Activated T-helper 1 cell treated with anti-CD3 and anti-CD28 coated beads, Interleukin-12 subunit alpha, Interleukin-12 subunit beta, Interleukin-2, Interleukin-4 antibody, amounts not matched to agents 30 ng/mL and 10 ng/mL and 1 ng/mL, durations not matched to agents 14 hours and 24 hours and 36 hours (primary cell): Measurements from ENCODE around the gene ZNF138. TPM values are rescaled to one million over a fixed set of nuclear protein-coding genes. Genes with fewer than 3 reads are reported as not detected.
A peak's percentile ranks its signal among the peaks of the same experiment; 100 is the strongest.

Experiments
- DNase-seq: peaks from one replicate; pipeline ENCODE4 v3.0.0; 2021; ENCODE audit warnings: low spot score
- H3K27ac Mint-ChIP-seq: one replicate; pipeline ENCODE4 v1.8.0; 2021; ENCODE audit warnings: mild to moderate bottlenecking, mixed read lengths
- H3K27me3 Mint-ChIP-seq: one replicate; pipeline ENCODE4 v1.8.0; 2022; ENCODE audit warnings: mild to moderate bottlenecking, moderate library complexity, mixed read lengths; ENCODE audit not compliant: insufficient read depth
- H3K36me3 Mint-ChIP-seq: one replicate; pipeline ENCODE4 v1.8.0; 2021; ENCODE audit warnings: low read depth, mixed read lengths
- H3K4me1 Mint-ChIP-seq: one replicate; pipeline ENCODE4 v1.8.0; 2021; ENCODE audit warnings: low read depth, mixed read lengths
- H3K4me3 Mint-ChIP-seq: one replicate; pipeline ENCODE4 v1.8.0; 2021; ENCODE audit warnings: mild to moderate bottlenecking, moderate library complexity, mixed read lengths
- H3K9me3 Mint-ChIP-seq: one replicate; pipeline ENCODE4 v1.8.0; 2021; ENCODE audit warnings: mixed read lengths
- intact Hi-C: fragments of 100-400 bp; cut with micrococcal nuclease; formaldehyde crosslinking; loops from one replicate; pipeline ENCODE4 v1.15.1; 2024
- total RNA-seq: library from RNA; stranded (reverse); gene quantifications from 2 replicates; pipeline ENCODE4 v1.2.3, GENCODE V29; 2022

ZNF138 gene
- total RNA-seq, 1 donor from 2014 or later: 7.7 TPM

DNA sequence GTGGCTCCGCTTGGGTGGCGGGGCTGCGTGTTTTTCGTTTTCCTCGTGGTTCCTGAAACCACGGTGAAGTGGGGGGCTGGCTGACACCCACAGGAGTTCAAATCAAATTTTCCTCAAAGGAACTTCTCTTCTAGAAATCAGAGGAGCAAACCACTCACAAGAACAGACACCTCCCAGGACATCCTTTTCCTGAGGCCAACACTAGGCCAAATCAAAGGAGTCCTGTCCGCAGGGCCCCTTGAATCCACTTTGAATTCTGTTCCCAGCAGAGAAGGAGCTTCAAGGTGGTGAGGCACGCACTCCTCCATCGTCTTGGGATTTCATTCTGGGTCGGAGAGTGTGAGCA, 78.9 kb downstream of the ZNF138 start:
- intact Hi-C loops: no loop called here
- H3K4me3 Mint-ChIP-seq: no peak overlapping the region
- H3K27me3 Mint-ChIP-seq: no peaks in the 10 kb centered on the region
- no peak overlapping the region for H3K27ac Mint-ChIP-seq
- peaks cover 37% of the 10 kb centered on the region for H3K9me3 Mint-ChIP-seq
- no peak for DNase-seq
- no peaks in the 10 kb centered on the region for H3K4me1 Mint-ChIP-seq
- no peaks in the 10 kb centered on the region for H3K36me3 Mint-ChIP-seq

GRCh38 chr7:64873517-64873916, 79.3 kb downstream of the ZNF138 start:
- no peak for DNase-seq

DNA sequence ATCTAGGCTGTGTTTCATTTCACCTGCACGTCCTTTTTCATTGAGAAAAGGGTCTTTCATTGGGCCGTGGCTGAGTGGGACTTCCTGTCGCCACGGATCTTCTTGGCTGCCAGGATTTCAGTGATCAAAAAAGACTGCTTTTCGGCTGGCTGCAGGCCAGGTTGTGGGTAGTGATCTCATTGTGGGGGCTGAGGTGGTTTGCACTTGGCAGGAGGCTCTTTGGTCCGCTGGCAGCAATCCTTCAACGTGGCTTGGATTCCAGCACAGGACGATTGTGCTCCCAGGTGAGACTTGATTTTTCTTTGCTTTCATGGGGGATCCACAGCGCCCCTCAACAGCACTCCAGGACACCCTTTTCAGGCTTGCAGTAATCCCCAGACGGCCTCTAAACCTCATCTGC, 79.9 kb downstream of the ZNF138 start:
- H3K36me3 Mint-ChIP-seq: peaks cover 2% of the 10 kb centered on the region
- no peaks in the 10 kb centered on the region for H3K27me3 Mint-ChIP-seq
- no peak for DNase-seq
- intact Hi-C loops: no loop called here
- H3K4me1 Mint-ChIP-seq: no peaks in the 10 kb centered on the region
- H3K4me3 Mint-ChIP-seq: no peak overlapping the region
- peaks cover 42% of the 10 kb centered on the region for H3K9me3 Mint-ChIP-seq
- no peak overlapping the region for H3K27ac Mint-ChIP-seq

More at GRCh38 chr7:64873517-64873916, 79.3 kb downstream of the ZNF138 start:
- H3K27ac Mint-ChIP-seq: no peak overlapping the region
- H3K27me3 Mint-ChIP-seq: no peaks in the 10 kb centered on the region
- no peak overlapping the region for H3K4me3 Mint-ChIP-seq
- intact Hi-C loops: no loop called here
- no peaks in the 10 kb centered on the region for H3K4me1 Mint-ChIP-seq
- no peaks in the 10 kb centered on the region for H3K36me3 Mint-ChIP-seq
- H3K9me3 Mint-ChIP-seq: peaks cover 38% of the 10 kb centered on the region

- Mint-ChIP-seq H3K4me3 (no peak overlapping the region), H3K27me3 (no peaks in the 10 kb centered on the region), H3K27ac (no peak overlapping the region), H3K36me3 (peaks cover 2% of the 10 kb centered on the region), H3K9me3 (peaks cover 47% of the 10 kb centered on the region), H3K4me1 (no peaks in the 10 kb centered on the region)
- intact Hi-C loops: no loop called here
- DNase-seq: no peak
Measured at GRCh38 chr7:64874562-64875250, 80.5 kb downstream of the ZNF138 start.

GRCh38 chr7:64875258-64875657, 81.0 kb downstream of the ZNF138 start:
- Mint-ChIP-seq H3K4me1 (no peaks in the 10 kb centered on the region), H3K27me3 (no peaks in the 10 kb centered on the region), H3K9me3 (peaks cover 44% of the 10 kb centered on the region), H3K4me3 (no peak overlapping the region), H3K36me3 (peaks cover 2% of the 10 kb centered on the region), H3K27ac (no peak overlapping the region)
- intact Hi-C loops: no loop called here
- no peak for DNase-seq

DNA sequence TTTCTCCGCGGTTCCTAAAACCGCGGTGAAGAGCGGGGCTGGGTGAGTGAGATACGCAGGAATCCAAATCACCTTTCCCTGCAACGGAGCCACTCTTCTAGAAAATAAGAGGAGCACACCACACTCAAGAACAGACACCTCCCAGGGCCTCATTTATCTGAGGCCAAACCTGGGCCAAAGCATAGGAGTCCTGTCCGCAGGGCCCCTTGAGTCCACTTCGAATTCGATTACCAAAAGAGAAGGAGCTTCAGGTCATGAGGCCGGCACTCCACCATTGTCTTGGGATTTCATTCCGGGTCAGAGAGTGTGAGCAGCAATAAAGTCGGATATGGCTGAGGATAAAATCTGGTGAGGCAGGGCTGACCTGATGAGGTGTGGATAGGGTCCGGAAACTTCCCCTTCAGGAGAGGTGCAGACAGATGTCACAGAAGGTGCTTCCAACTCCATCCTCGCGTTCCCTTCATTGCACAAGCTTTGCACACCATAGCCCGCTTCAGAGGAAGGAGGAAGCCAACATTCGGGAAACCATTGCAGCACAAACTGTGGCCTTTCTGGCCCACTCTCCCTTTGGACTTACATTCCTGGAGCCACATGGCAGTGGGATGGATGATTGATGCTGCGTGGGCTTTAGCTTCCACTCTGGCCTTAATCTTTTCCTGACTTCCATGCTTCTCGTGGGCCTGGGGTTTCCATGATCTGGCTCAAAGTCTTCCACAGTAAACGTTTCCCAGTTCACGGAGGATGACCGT, 81.6 kb downstream of the ZNF138 start:
- H3K27me3 Mint-ChIP-seq: no peaks in the 10 kb centered on the region
- no peak overlapping the region for H3K27ac Mint-ChIP-seq
- H3K4me1 Mint-ChIP-seq: no peaks in the 10 kb centered on the region
- intact Hi-C loops: no loop called here
- peaks cover 2% of the 10 kb centered on the region for H3K36me3 Mint-ChIP-seq
- no peak for DNase-seq
- no peak overlapping the region for H3K4me3 Mint-ChIP-seq
- H3K9me3 Mint-ChIP-seq: peaks cover 39% of the 10 kb centered on the region

- Mint-ChIP-seq H3K4me1 (no peaks in the 10 kb centered on the region), H3K27me3 (no peaks in the 10 kb centered on the region), H3K36me3 (peaks cover 2% of the 10 kb centered on the region), H3K9me3 (peaks cover 37% of the 10 kb centered on the region), H3K4me3 (peak overlapping the region; percentile 42), H3K27ac (no peak overlapping the region)
- intact Hi-C loops: no loop called here
- peak; percentile 31 for DNase-seq
Measured at GRCh38 chr7:64876792-64877713, 82.8 kb downstream of the ZNF138 start.

DNA sequence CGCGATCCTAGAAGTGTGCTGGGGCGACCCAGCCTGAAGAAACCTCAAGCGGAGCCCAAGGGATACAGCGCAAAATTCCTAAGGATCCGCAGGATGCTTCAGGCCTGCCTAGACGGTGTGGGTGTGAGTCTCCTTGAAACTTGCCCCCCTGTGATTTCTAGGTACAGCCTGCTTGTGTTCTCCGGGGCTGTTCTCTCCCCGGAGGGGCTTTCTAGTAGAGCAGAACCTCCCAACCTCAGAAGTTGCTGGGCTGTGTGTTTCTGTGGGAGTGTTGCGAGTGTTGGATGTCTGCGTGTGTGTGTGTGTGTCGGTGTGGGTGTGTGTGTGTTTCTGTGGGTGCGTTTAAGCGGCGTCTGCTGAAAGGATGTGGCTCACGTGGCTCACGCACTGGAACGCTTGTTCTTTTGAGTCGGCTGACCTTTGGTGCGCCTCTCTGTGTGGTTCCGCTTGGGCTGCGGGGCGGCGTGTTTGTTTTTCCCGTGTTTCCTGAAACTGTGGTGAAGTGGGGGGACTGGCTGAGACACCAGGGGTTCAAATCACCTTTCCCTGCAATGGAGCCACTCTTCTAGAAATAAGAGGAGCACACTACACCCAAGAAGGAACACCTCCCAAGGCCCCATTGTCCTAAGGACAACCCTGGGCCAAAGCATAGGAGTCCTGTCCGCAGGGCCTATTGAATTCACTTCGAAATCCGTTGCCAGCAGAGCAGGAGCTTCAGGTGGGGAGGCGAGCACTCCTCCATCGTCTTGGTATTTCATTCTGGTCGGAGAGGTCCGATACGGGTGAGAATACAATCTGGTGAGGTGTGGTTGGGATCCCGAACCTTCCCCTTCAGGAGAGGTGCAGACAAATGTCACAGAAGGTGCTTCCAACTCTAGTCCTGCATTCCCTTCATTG, 83.7 kb downstream of the ZNF138 start:
- peak overlapping the region; percentile 42 for H3K4me3 Mint-ChIP-seq
- no peaks in the 10 kb centered on the region for H3K4me1 Mint-ChIP-seq
- intact Hi-C loops: no loop called here
- peak overlapping the region; percentile 55 for H3K27ac Mint-ChIP-seq
- no peak for DNase-seq
- peaks cover 2% of the 10 kb centered on the region for H3K36me3 Mint-ChIP-seq
- peaks cover 3% of the 10 kb centered on the region for H3K27me3 Mint-ChIP-seq
- peaks cover 37% of the 10 kb centered on the region for H3K9me3 Mint-ChIP-seq

- H3K36me3 Mint-ChIP-seq: peaks cover 2% of the 10 kb centered on the region
- H3K4me3 Mint-ChIP-seq: no peak overlapping the region
- peaks cover 9% of the 10 kb centered on the region for H3K27me3 Mint-ChIP-seq
- no peak for DNase-seq
- H3K4me1 Mint-ChIP-seq: no peaks in the 10 kb centered on the region
- intact Hi-C loops: no loop called here
- H3K27ac Mint-ChIP-seq: no peak overlapping the region
- peaks cover 35% of the 10 kb centered on the region for H3K9me3 Mint-ChIP-seq
Measured at GRCh38 chr7:64878684-64879083, 84.5 kb downstream of the ZNF138 start.

GRCh38 chr7:64879086-64879730, 85.0 kb downstream of the ZNF138 start:
- intact Hi-C loops: no loop called here
- H3K36me3 Mint-ChIP-seq: peaks cover 2% of the 10 kb centered on the region
- no peak for DNase-seq
- H3K27me3 Mint-ChIP-seq: peaks cover 13% of the 10 kb centered on the region
- no peak overlapping the region for H3K4me3 Mint-ChIP-seq
- no peak overlapping the region for H3K27ac Mint-ChIP-seq
- H3K4me1 Mint-ChIP-seq: no peaks in the 10 kb centered on the region
- H3K9me3 Mint-ChIP-seq: peaks cover 34% of the 10 kb centered on the region

- H3K27ac Mint-ChIP-seq: no peak overlapping the region
- intact Hi-C loops: no loop called here
- no peak for DNase-seq
- H3K4me3 Mint-ChIP-seq: no peak overlapping the region
- H3K27me3 Mint-ChIP-seq: peaks cover 13% of the 10 kb centered on the region
- peaks cover 2% of the 10 kb centered on the region for H3K36me3 Mint-ChIP-seq
- H3K9me3 Mint-ChIP-seq: peaks cover 34% of the 10 kb centered on the region
- H3K4me1 Mint-ChIP-seq: no peaks in the 10 kb centered on the region
Measured at GRCh38 chr7:64879800-64880199, 85.6 kb downstream of the ZNF138 start.
